Measurements from ENCODE around the gene ADAMTS2.

The ADAMTS2 gene

GRCh38 chr5:179211631-179212030 lies 133.6 kb downstream of the ADAMTS2 start:
- Histone ChIP-seq H3K27ac (ENCODE audit: low read depth, low read length, poor library complexity, severe bottlenecking) (no peak overlapping the region), H3K36me3 (ENCODE audit: insufficient read depth, low read length) (no peaks in the 10 kb centered on the region), H3K9ac (ENCODE audit: low read length) (no peak overlapping the region), H3K4me2 (ENCODE audit: low read length) (no peak overlapping the region), H3K4me1 (ENCODE audit: insufficient read depth, low read length, severe bottlenecking) (no peaks in the 10 kb centered on the region), H3K9me2 (ENCODE audit: low read depth, low read length) (no peaks in the 10 kb centered on the region), H4K20me1 (ENCODE audit: insufficient read depth, low read length) (no peaks in the 10 kb centered on the region), H3K79me2 (ENCODE audit: insufficient read depth, low read length) (no peaks in the 10 kb centered on the region), H3K9me3 (ENCODE audit: low read length) (no peaks in the 10 kb centered on the region), H3F3A (ENCODE audit: insufficient read depth, low read length) (no peaks in the 10 kb centered on the region), H2AFZ (ENCODE audit: low read length) (no peak overlapping the region), H3K27me3 (ENCODE audit: insufficient read depth, low read length) (no peaks in the 10 kb centered on the region), H3K4me3 (ENCODE audit: low read depth, low read length, poor library complexity, severe bottlenecking) (no peak overlapping the region)
- no peak for TF ChIP-seq EZH2 (IDR thresholded peaks at IDR 0.05; ENCODE audit: borderline replicate concordance, low read length)
- TF ChIP-seq, protein P1, sequence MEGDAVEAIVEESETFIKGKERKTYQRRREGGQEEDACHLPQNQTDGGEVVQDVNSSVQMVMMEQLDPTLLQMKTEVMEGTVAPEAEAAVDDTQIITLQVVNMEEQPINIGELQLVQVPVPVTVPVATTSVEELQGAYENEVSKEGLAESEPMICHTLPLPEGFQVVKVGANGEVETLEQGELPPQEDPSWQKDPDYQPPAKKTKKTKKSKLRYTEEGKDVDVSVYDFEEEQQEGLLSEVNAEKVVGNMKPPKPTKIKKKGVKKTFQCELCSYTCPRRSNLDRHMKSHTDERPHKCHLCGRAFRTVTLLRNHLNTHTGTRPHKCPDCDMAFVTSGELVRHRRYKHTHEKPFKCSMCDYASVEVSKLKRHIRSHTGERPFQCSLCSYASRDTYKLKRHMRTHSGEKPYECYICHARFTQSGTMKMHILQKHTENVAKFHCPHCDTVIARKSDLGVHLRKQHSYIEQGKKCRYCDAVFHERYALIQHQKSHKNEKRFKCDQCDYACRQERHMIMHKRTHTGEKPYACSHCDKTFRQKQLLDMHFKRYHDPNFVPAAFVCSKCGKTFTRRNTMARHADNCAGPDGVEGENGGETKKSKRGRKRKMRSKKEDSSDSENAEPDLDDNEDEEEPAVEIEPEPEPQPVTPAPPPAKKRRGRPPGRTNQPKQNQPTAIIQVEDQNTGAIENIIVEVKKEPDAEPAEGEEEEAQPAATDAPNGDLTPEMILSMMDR (IDR thresholded peaks at IDR 0.05; ENCODE audit: low read length): no peak

DNA sequence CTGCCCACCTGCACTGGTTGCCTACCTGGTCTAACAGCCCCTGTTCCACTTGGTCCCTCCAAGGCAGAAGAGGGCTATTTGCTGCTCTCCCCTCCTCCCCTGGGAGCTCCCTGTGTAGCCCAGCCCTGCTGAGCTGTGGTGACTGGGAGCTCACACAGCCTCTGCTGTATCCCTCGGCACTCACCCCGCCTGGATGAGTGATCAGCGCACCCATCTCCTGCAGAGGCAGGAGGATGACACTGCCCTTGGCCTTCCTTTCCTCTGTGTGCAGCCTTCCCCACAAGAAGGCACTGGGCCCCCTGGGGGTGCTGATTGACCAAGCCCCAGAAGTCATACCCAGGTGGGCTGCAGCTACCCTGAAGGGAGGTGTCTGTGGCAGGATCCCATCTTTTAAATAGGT lies 134.2 kb downstream of the ADAMTS2 start:
- Histone ChIP-seq H3K9me2 (ENCODE audit: low read depth, low read length) (no peaks in the 10 kb centered on the region), H3K4me2 (ENCODE audit: low read length) (no peak overlapping the region), H3K9ac (ENCODE audit: low read length) (no peak overlapping the region), H3F3A (ENCODE audit: insufficient read depth, low read length) (no peaks in the 10 kb centered on the region), H3K36me3 (ENCODE audit: insufficient read depth, low read length) (no peaks in the 10 kb centered on the region), H3K4me3 (ENCODE audit: low read depth, low read length, poor library complexity, severe bottlenecking) (no peak overlapping the region), H3K9me3 (ENCODE audit: low read length) (no peaks in the 10 kb centered on the region), H4K20me1 (ENCODE audit: insufficient read depth, low read length) (no peaks in the 10 kb centered on the region), H3K79me2 (ENCODE audit: insufficient read depth, low read length) (no peaks in the 10 kb centered on the region), H2AFZ (ENCODE audit: low read length) (no peak overlapping the region), H3K27me3 (ENCODE audit: insufficient read depth, low read length) (no peaks in the 10 kb centered on the region), H3K4me1 (ENCODE audit: insufficient read depth, low read length, severe bottlenecking) (no peaks in the 10 kb centered on the region), H3K27ac (ENCODE audit: low read depth, low read length, poor library complexity, severe bottlenecking) (no peak overlapping the region)
- no peak for TF ChIP-seq EZH2 (IDR thresholded peaks at IDR 0.05; ENCODE audit: borderline replicate concordance, low read length)
- TF ChIP-seq, protein P1 (IDR thresholded peaks at IDR 0.05; ENCODE audit: low read length): no peak

DNA sequence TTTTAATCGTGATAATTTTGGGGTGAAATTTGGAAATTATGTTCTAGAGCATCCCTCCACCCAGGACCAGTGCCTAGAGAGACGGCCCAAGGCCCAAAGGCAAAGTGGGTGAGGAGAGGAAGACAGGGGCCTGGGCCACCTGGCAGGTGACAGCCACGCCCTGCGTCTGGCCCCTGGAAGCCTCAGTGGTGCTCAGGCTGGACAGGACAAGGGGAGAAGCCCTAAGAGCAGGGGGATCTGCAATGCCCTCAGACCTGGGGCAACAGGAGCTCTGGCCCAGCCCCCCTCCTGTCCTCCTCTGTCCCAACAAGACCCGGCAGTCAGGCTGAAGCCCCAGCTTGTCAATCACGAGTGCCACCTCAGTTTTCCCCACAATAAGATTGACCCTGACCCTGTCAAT lies 134.8 kb downstream of the ADAMTS2 start:
- no peak overlapping the region for H3K4me2 ChIP-seq (ENCODE audit: low read length)
- H3K27ac ChIP-seq (ENCODE audit: low read depth, low read length, poor library complexity, severe bottlenecking): no peak overlapping the region
- no peaks in the 10 kb centered on the region for H3K36me3 ChIP-seq (ENCODE audit: insufficient read depth, low read length)
- no peak for TF ChIP-seq EZH2 (IDR thresholded peaks at IDR 0.05; ENCODE audit: borderline replicate concordance, low read length)
- TF ChIP-seq, protein P1 (IDR thresholded peaks at IDR 0.05; ENCODE audit: low read length): no peak
- no peak overlapping the region for H3K9ac ChIP-seq (ENCODE audit: low read length)
- no peaks in the 10 kb centered on the region for H3K27me3 ChIP-seq (ENCODE audit: insufficient read depth, low read length)
- H3F3A ChIP-seq (ENCODE audit: insufficient read depth, low read length): no peaks in the 10 kb centered on the region
- no peaks in the 10 kb centered on the region for H4K20me1 ChIP-seq (ENCODE audit: insufficient read depth, low read length)
- H3K79me2 ChIP-seq (ENCODE audit: insufficient read depth, low read length): no peaks in the 10 kb centered on the region
- no peaks in the 10 kb centered on the region for H3K9me2 ChIP-seq (ENCODE audit: low read depth, low read length)
- H3K4me3 ChIP-seq (ENCODE audit: low read depth, low read length, poor library complexity, severe bottlenecking): no peak overlapping the region
- H3K9me3 ChIP-seq (ENCODE audit: low read length): no peaks in the 10 kb centered on the region
- no peaks in the 10 kb centered on the region for H3K4me1 ChIP-seq (ENCODE audit: insufficient read depth, low read length, severe bottlenecking)
- no peak overlapping the region for H2AFZ ChIP-seq (ENCODE audit: low read length)

Data from OCI-LY1 (cell line).